Hepatocyte (in vitro differentiated cells): ENCODE data around the gene SIL1.

Experiments
- EZH2 ChIP-seq: fragments of 200-600 bp; sonication (generic); IDR thresholded peaks from 2 replicates; pipeline ENCODE4 v1.6.1; 2016; ENCODE audit warnings: antibody characterized with exemption, mild to moderate bottlenecking, borderline replicate concordance
- TF ChIP-seq, protein P1 (sequence below): fragments of 200-600 bp; sonication (generic); IDR thresholded peaks from 2 replicates; pipeline ENCODE4 v1.5.1; 2016; ENCODE audit warnings: antibody characterized with exemption, mild to moderate bottlenecking; ENCODE audit not compliant: poor library complexity

DNA sequence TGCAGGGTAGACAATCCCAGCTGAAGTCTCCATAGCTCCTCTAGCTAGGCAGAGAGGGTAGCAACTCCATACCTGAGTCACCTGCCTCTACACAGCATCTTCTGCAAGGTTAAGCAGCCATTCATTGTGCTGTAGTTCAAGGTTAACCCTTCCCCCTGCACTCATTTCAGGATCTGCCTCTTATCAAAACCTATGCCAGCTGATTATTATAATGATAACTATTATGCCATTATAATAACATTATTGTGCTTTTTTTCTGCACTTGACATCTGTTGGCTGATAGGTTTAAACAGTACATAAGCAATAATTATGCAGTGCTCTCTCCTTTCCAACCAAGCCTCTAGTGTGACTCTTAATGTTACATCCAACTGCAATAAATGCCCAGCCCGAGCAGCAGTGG is 17.3 kb downstream of the SIL1 start:
- TF ChIP-seq, protein P1, sequence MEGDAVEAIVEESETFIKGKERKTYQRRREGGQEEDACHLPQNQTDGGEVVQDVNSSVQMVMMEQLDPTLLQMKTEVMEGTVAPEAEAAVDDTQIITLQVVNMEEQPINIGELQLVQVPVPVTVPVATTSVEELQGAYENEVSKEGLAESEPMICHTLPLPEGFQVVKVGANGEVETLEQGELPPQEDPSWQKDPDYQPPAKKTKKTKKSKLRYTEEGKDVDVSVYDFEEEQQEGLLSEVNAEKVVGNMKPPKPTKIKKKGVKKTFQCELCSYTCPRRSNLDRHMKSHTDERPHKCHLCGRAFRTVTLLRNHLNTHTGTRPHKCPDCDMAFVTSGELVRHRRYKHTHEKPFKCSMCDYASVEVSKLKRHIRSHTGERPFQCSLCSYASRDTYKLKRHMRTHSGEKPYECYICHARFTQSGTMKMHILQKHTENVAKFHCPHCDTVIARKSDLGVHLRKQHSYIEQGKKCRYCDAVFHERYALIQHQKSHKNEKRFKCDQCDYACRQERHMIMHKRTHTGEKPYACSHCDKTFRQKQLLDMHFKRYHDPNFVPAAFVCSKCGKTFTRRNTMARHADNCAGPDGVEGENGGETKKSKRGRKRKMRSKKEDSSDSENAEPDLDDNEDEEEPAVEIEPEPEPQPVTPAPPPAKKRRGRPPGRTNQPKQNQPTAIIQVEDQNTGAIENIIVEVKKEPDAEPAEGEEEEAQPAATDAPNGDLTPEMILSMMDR: no peak
- no peak for TF ChIP-seq EZH2
